Naive B cell (primary cell): ENCODE data around the gene HOXC10. TPM values are rescaled to one million over a fixed set of nuclear protein-coding genes. Genes with fewer than 3 reads are reported as not detected.

Experiments used
- polyA plus RNA-seq, 6 donors: library from polyadenylated mRNA; unstranded; fragments of 300-500 nt; fragmentation: Illumina TruSeq; gene quantifications; one replicate each; pipeline ENCODE4 v1.2.3, GENCODE V29; 2021; ENCODE audit warnings: low read depth in 6 of 6

The HOXC10 gene
- polyA plus RNA-seq, 6 donors from 2014 or later = not detected

Other genes with a start within 250 kb of the HOXC10 start
- not detected for gene CISTR, start 233.2 kb upstream of the HOXC10 start, polyA plus RNA-seq
- not detected for gene HOXC13, start 46.3 kb upstream of the HOXC10 start, polyA plus RNA-seq
- not detected for gene HOXC12, start 30.2 kb upstream of the HOXC10 start, polyA plus RNA-seq
- not detected for gene HOXC11, start 12.0 kb upstream of the HOXC10 start, polyA plus RNA-seq
- gene HOTAIR, start 10.2 kb upstream of the HOXC10 start, polyA plus RNA-seq = not detected
- not detected for gene HOXC9, start 15.0 kb downstream of the HOXC10 start, polyA plus RNA-seq
- not detected for gene HOXC8, start 23.8 kb downstream of the HOXC10 start, polyA plus RNA-seq
- gene HOXC6, start 43.3 kb downstream of the HOXC10 start, polyA plus RNA-seq = not detected
- gene HOXC5, start 47.9 kb downstream of the HOXC10 start, polyA plus RNA-seq = not detected
- 1 to 10 TPM in 1 of 6 donors, under 1 TPM in 4, not detected in 1; 0.17 to 1.0 (median 0.42) TPM for gene HOXC4, start 68.7 kb downstream of the HOXC10 start, polyA plus RNA-seq
- gene SMUG1, start 203.8 kb downstream of the HOXC10 start, polyA plus RNA-seq = 10 to 100 TPM; 27.3 to 44.4 (median 35.4) TPM